HG03103 (cell line): ENCODE data around the gene SERPING1.
A peak's percentile ranks its signal among the peaks of the same experiment; 100 is the strongest.

Source experiments
- ATAC-seq: cut with Tn5 transposase; IDR thresholded peaks from one replicate; pipeline ENCODE4 v1.9.1; 2021; ENCODE audit warnings: low read depth; ENCODE audit not compliant: unreplicated experiment

The SERPING1 gene

DNA sequence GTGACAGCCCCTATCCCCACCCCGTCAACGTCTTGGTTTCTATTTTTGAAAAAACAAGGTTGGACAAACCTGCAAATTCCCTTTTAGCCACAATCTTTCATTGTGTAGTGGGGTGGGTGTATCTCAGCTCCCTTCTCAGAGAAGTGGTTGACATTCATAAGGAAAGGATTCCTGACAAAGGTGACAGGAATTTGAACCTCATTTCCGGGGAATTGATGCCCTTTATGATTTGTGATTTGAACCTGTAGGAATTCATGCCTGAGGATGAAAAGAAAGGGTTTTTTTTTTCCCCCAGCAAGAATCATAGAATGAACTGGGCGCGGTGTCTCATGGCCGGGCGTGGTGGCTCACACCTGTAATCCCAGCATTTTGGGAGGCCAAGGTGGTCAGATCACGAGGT is 37.8 kb downstream of the SERPING1 start:
- ATAC-seq: no peak

DNA sequence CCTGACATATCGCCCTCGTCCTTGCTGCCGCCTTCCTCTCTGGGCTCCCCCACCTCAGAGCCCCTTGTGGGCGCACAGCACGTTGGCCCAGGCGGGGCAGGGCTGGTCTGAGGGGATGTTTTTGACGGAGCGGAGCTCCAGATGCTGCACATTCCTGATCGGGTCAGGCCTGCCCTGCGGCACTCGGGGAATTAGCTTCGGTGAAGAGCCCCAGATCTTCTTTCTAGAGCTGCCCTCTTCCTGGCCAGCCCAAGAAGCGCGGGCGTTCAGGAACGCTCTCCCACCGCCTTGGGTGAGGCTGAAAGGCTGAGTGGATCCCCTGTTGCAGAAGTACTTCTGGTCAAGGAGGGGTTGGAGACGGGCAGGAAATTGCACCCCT is 40.1 kb downstream of the SERPING1 start:
- no peak for ATAC-seq

DNA sequence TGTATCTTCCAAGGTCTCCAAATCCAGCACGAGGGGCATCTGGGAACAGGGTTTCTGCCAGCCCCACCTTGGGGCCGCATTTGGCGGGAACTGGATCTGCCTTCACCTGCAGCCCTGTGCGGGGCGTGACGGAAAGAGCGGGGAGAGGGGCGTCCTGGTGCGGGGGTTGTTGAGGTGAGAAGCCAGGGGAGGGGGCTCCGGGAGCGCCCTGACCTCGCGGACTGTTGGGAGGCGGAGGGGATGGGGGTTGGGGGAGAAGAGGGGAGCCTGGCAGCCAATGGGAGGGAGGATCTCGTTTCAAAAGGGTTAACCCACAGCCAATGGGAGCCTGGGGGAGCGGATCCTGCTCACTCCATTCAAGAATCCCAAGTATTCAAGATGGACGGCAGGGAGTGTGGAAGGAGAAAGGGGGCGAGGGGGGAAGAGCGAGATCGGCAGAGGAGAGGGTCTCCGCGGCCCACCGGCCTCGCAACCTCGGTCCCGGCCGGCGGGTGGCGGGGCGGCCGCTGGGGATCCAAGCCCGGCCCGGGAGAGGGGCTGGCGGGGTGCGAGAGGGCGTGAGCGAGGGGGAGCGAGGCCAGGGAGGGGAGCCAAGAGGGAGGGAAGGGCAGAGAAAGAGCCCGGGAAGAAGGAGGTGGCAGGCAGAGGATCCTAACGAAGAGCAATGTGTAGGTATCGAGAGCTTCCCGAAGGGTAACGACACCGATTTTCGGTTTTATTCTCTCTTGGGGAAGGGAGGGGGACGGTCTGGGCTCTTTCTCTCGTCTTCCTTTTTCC is 40.7 kb downstream of the SERPING1 start:
- ATAC-seq: no peak

DNA sequence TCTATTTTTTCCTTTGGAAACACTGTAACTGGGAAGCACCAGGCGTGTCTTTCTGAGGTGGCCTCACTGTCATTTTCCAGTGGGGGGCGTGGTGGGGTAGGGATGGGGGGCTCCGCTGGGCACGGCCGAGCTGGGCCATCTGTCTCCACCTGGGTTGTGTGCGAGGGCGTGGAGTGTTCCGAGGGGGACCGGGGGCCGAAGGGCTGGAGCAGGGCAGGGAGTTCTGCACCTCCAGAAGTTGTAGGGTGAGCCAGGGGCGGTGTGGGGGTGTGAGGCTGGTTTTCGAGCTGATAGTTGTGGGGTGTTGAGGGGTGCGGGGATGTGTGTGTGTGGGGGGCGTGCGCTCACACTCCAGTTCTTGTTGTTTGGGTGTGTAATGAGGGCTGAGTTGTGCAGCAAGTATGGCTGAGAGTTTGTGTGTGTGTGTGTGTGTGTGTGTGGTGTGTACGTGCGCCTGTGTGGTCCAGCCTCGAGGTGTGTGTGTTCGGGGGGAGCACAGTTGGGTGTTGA is 41.4 kb downstream of the SERPING1 start:
- ATAC-seq: no peak

DNA sequence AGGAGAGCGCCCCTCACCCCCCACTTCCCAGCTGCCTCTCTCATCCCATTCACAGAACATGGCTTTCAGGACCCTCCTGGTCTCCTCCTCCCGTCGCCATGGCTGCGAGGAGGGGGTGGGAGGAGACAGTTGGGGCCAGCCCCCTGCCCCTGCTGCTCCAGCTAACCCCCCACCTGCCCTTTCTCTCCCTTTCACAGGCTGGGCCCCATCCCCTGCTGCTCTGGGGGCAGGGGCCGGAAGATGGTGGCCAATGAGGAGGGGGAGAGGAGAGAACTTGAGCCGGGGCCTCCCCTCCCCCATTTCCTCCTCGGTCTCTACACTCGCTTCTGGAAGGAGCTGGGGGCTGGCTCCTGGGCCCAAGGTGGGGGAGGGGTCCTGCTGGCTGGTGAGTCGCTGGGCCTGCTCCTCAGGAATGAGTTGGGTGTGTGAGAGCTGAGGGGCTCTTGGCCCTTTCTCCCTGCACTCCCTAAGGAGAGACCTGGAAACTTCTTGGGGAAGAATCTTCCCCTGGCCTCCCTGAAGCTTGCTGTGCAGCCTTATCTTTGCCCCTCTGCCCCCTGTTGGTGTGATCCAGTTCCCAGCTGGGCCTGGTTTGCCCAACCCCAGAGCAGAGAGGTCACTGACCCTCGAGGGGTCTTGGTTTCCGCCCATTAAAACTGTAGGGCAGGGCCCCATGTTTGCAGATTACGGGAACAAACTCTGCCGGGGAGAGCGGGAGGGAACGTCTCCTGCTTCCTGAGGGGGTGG is 42.0 kb downstream of the SERPING1 start:
- no peak for ATAC-seq

DNA sequence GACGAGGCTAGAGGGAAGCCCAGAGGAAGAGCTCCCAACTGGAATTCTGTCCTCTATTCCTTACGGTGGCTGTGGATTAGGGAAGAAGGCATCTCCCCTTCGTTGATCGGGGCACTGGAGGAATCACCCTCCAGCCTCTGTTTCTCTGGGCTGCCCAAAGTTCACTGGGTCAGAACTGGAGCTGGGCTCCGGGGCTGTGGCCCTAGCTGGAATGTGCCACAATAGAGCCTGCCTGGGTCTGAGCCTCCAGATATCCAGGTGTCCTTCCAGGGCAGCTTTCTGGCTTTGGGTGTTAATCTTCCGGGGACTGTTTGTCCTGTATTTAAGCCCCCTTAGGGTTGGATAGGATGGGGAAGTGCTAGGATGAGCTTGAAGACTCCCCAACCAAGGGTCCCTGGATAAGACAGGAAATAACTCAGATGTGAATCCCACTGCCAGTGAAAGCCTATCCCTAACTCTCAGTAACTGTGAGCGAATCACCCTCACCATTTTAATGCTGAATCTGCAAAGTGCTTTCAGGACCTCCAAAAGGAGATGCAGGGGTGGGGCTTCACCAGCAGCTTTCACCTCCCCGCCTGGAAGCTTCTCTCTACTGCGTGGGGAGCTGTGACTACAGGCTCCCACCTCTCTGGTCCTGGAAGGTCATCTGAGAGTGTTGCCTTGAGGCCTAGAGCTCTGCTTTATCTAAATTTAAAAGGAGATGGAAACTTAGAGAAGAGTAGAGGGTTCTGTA is 42.7 kb downstream of the SERPING1 start:
- no peak for ATAC-seq

DNA sequence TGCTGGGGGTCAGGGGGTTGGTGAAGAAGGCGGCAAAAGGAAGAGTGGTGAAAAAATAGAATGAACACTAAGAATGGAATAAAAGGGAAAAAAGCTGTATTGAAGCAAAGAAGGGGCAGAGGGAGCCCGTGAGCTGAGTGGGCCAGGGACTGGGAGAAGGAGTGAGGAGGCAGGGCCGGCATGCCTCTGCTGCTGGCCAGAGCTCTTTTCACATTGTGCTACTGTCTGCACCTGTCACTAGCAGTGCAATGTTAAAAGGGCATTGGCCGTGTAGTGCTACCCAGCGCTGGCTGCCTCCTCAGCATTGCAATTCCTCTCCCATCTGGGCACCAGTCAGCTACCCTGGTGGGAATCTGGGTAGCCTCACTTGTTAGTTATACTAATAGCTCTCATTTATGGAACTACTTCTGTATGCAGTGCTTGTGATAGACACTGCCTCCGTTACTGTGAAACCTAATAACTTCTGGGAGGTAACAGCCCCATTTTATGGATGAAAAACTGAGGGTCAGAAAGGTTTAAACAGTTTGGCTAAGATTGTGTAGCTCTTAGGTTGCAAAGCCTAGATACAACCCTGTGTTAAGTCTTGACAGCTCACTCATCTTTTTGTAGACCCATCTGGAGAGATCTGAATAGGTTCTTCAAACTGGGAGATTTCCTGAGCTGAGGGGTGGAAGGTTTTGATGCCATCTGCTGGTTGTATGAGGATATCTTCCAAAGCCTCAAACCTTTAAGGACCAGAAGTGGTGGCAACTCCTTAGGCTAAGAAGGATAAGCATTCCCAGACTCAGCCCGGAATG is 43.7 kb downstream of the SERPING1 start:
- ATAC-seq: no peak

DNA sequence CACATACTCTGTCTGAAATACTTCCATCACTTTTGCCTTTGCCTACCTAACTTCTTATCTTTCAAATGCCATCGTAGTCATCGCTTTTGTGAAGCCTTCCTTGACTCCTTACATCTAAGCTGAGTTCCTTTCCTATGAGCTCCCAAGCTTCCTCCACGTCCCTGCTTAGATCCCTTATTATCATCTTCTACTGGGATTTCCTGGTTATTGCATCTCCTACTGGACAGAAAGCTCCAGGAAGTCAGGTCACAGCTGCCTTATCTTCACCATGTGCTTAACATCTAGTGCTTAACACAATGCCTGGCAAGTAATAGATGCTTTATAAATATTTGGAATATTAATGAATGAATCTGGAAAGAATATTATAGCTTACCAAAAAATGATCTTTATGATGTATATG is 46.3 kb downstream of the SERPING1 start:
- no peak for ATAC-seq

DNA sequence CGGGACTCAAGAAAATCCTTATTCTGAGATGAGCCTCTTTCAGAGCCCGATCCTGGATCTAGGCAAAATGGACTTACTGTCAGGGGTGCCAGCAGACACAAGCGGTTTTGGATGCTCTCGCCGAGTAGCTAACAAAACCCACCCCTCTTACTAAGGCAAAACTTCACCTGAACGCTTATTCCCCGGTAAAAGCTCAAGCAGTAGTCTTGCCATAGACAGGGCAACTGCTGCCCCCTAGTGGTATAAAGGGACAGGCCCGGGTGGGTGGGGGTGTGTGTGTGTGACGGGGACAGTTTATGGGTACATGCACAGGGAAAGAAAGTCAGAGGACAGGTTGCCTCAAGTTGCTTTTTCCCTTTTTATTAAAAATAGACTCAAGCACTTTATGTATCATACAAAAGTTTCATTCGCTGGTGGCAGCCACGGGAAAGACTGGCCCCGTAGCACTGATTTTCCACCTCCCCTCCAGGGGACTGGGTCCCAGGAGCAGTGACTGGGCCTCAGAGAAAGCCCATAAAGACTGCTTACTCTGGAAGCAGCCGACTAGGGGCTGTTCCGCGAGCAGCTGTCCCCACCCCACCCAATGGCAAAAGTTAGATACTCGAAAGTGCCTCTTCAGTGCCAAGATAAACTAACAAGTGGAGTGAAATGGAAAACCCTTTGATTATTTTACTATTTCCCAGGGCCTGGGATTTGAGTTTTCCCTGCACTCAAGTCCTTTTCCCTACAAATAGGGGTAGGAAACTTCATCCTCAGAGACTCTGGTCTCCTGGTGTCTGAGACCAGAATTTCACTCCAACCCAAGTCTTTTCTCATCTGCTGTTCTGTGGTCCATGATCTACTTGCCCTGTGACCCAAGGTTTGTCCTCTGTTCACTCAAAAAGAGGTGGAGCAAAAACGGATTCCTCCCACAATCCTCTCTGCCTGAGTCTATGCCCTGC is 47.5 kb downstream of the SERPING1 start:
- ATAC-seq: peak; percentile 57

DNA sequence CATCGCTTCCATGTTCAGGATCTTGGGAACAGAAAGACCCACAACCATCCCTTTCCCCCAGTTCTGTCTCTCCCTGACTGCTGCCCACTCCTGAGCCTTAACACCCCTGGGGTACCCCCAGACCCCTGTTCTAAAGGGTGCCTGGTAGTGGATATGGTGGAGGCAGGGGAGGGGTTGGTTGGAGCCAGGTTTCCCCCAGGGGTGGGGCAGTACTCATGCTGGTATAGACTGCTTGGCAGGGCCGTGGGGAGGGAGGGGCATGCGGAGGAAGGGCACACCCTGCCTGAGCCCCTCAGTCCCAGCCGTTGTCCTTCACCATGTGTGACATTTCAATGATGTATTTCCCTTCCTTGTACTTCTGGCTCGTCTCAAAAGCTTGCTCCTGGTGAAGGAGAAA is 48.2 kb downstream of the SERPING1 start:
- ATAC-seq: no peak

DNA sequence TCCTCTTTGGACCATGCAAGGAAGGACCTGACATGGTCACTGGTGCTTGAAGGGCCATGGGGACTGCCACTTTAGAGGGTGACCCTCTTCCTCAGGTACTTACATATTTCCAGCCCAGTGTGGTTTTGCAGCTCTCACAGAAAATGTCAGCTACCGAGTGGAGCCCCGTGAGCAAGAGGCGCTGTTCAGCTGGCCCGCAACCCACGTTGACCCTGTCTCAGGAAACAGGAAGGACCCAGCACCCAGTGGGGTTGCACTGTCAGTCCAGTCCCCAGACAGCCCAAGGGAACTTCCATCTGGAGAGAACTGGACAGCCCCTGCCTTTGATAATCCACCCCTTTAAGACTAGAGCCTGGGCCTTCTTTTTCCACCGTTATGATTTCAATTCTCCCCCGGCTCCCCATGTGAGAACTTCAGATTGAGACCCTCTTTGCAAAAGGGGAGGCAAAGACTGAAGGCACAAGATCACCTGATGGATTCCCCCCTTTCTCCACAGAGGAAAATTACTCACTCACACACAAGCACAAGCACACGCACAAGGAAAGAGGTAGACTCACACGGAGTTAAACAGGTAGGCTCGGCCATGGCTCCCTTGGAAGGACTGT is 48.8 kb downstream of the SERPING1 start:
- no peak for ATAC-seq

DNA sequence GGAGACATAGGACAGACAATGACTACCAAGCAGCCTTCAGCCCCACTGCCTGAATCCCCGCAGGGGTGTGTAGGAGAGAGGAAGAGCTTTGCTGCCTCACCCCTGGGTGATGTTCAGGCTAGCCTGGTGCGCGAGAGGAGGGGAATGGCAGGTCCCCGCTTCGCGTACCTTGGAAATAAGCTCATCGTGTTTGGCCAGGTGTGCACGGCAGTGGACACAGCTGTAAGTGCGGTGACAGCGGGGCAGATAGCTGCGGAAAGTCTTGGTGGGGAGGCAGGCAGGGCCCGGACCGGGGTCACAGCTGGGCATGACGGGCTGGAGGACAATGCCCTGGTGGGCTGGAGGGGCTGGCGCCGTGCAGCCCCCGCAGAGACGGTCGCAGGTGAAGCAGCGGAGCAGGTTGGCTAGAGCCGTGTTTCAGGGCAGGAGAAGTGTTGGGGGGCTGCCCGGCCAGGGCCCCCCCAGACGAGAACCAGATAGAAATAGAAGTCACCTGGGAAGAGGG is 49.4 kb downstream of the SERPING1 start:
- ATAC-seq: no peak

DNA sequence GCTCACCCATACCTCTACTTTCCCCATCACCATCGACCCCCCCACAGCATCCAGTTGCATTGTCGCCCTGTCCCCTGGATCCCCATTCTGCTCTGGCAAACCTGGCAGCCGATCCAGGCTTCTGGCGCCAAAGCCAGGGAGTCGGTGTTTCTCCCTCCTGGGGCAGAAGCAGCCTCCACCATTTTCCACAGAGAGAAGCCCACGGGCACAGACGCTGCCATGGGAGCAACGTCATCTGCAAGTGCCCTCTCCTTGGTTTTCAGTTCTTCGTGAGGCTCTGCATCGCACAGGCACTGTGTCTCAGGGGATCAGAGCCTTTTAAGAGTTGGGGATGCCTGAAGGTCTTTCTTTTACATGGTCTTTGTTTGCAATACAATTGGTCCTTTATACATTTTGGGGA is 49.9 kb downstream of the SERPING1 start:
- no peak for ATAC-seq

DNA sequence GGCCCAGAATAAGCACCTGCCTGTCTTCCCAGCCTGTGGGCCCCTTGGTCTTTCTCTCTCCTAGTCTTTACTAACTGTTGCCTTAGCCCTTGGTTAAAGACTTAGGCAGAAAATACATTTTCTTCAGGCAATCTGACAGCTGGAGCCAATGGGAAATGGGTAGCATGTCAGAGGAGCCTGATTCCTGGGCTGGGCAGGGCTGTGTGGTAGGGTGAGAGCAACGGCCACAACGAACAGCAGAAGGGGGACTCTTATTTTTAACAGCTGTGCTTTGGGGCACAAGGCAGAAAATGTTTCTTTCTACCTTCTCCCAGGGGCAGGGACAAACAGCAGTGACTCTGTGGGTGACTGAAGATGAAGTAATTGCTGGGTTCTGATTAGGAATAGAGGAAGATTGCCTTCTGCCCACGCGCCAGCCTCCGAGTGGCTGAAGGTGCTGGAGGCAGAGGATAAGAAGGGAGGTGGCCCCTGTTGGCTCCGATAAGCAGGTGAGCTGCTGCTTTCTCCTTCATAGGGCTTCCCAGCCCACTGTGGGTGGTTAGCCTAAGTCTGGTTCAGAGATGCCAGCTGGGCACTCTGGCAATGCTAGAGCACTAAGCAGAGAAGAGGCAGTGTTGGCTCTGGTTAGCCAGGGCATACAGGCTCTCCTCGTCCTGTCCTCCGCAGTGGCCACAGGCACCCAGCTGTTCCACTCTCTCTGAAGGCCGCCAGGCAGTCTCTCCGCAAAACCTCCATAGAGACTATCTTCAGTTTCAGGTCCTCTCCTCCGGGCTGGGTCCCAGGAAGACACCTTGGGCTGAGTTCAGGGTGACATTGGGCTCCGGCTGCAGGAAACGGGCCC is 50.7 kb downstream of the SERPING1 start:
- ATAC-seq: no peak

DNA sequence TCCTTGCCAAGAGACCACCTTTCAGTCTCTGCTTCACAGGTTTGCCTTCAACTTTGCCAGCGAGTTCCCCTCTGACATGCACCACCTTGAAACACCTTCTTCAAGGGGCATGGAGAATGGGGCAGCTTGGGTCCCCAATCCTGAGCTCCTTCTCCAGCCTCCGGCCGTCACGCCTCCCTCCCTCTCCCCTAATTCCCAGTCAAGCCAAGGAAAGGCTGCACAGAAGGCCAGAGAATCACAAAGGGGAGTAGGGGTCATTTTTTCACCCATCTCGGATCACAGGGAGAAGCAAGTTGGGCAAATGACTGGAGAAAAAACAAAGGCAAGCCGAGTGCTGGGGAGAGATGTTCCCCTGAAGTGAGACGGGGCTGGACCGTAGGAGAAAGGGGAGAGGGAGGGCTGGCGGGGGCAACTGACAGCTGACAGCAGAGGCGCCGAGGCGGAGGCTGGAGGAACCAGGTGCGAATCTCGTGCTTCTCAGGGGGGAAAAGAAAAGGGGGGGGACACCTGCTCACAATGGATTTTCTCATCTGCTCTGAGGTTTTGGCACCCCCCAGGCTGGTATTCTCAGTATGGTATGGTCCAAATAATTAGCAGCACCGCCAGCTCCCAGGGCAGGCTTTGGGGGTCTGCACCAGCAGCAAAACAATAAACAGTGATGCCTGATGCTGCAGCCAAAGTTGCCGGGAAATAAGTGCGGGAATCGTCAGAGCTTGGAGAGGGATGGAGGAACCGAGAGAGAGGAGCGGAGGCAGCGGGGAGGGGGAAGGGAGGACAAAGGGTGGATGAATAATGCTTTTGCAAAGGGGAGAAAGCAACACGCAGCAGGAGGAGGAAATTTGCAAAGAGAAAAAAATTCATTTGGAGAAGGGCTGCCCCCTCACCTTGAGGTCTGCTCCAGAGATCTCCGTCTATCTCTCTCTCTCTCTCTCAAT is 51.6 kb downstream of the SERPING1 start:
- no peak for ATAC-seq

DNA sequence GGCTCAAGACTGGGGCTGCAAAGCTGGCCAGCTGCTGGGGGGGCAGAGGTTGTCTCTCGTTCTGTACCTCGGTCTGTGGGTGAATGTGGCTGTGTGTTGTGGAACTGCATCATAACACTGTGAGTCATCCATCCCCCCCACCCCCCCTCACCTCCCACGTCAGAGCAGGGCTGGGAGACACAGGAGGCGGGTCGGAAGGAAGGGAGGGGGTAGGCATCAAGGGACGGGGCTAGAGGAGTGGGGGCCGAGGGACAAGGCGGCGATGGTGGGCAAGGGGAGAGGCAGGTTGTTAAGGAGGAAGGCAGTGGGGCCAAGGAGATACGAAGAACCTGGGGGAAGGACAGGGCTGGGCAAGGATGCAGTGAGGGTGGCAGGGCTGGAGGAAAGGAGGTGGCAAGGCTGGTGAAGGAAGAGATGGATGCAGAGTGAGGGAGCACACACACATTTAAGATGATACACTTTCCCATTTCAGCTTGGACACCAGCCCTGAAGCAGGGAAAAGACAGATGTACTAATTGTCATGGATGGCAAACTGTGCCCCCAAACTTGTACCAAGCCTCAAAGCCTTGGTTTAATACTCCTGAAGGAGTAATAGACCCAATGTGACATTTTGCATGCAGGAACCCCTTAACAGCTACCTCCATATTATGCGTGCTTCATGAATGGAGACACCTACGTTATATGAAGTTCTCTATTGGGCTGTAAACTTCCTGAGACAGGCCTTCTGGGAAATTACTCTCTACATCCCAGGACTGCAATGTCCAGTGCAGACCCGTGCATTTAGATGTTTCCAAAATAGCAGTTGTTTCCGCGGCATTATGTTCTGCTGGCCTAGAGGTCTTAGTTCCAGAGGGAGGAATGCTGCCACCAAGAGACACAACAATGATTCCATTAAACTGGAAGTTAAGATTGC is 52.6 kb downstream of the SERPING1 start, which contains the start of gene YPEL4:
Gene YPEL4, minus strand, starts transcription at position 87 of the 913 bp plus-strand sequence. CDS start 2,805 bp downstream, outside the sequence.
- ATAC-seq: no peak
